IMR-90 (cell line): ENCODE measurements around the gene PTPRN2. TPM values are rescaled to one million over a fixed set of nuclear protein-coding genes. Genes with fewer than 3 reads are reported as not detected.

Experiments used
- ATAC-seq: fragments of 200-7000 bp; cut with Tn5 transposase; 2 replicates; pipeline ENCODE4 v1.9.1; 2020; ENCODE audit warnings: low read depth, mild to moderate bottlenecking, moderate library complexity
- BruUV-seq: library from RNA; stranded (reverse); fragments of 400-500 nt; replicated peaks from 2 replicates; lab custom pipeline; 2021; lab: Mats Ljungman, UMichigan
- CTCF ChIA-PET: fragments of 300-600 bp; formaldehyde crosslinking; extraction: SDS; loops from one replicate; lab custom pipeline; 2021; ENCODE audit warnings: antibody characterized with exemption; lab: Yijun Ruan, JAX
- POLR2A ChIA-PET: fragments of 300-600 bp; sonication (Branson Sonifier 250); formaldehyde crosslinking; loops from one replicate; lab custom pipeline; 2022; ENCODE audit warnings: antibody characterized with exemption; ENCODE audit not compliant: unreplicated experiment; lab: Charles Lee
- DNase-seq: peaks from one replicate; pipeline ENCODE4 v3.0.0; 2013
- H2AFZ ChIP-seq: replicated peaks from 2 replicates; pipeline ENCODE3; 2013; ENCODE audit warnings: low read length, mild to moderate bottlenecking; ENCODE audit not compliant: poor library complexity
- H2AK5ac ChIP-seq: 2 replicates; pipeline ENCODE4 v1.6.1; 2013; ENCODE audit warnings: low read depth, low read length, inconsistent platforms
- H2AK9ac ChIP-seq: replicated peaks from 2 replicates; pipeline ENCODE3; 2013; ENCODE audit warnings: mild to moderate bottlenecking, low read depth, low read length, moderate library complexity; ENCODE audit not compliant: poor library complexity
- H2BK120ac ChIP-seq: 2 replicates; pipeline ENCODE4 v1.6.1; 2013; ENCODE audit warnings: low read depth, low read length, inconsistent platforms
- H2BK15ac ChIP-seq: 3 replicates; pipeline ENCODE4 v1.6.1; 2013; ENCODE audit warnings: low read depth, low read length, inconsistent platforms
- H2BK20ac ChIP-seq: 2 replicates; pipeline ENCODE4 v1.6.1; 2013; ENCODE audit warnings: low read depth, mild to moderate bottlenecking, inconsistent platforms, low read length, moderate library complexity
- H2BK5ac ChIP-seq: 2 replicates; pipeline ENCODE4 v1.6.1; 2013; ENCODE audit warnings: mild to moderate bottlenecking, low read depth, low read length, inconsistent platforms; ENCODE audit not compliant: poor library complexity, severe bottlenecking
- H3K14ac ChIP-seq: replicated peaks from 2 replicates; pipeline ENCODE4 v1.6.1; 2013; ENCODE audit warnings: low read depth, low read length, inconsistent platforms
- H3K18ac ChIP-seq: 2 replicates; pipeline ENCODE4 v1.6.1; 2013; ENCODE audit warnings: low read depth, low read length, control low read depth
- H3K23ac ChIP-seq: 2 replicates; pipeline ENCODE4 v1.6.1; 2013; ENCODE audit warnings: low read depth, low read length, inconsistent platforms
- H3K27ac ChIP-seq: 2 replicates; pipeline ENCODE4 v1.5.1; 2013; ENCODE audit warnings: mild to moderate bottlenecking, control low read depth, low read length; ENCODE audit not compliant: insufficient read depth
- H3K27me3 ChIP-seq: 2 replicates; pipeline ENCODE4 v1.6.1; 2013; ENCODE audit warnings: low read length; ENCODE audit not compliant: control insufficient read depth, insufficient read depth
- H3K36me3 ChIP-seq: 2 replicates; pipeline ENCODE4 v1.6.1; 2013; ENCODE audit warnings: low read length, mixed read lengths; ENCODE audit not compliant: control insufficient read depth, insufficient read depth
- H3K4ac ChIP-seq: 2 replicates; pipeline ENCODE4 v1.6.1; 2013; ENCODE audit warnings: low read depth, low read length, inconsistent platforms
- H3K4me1 ChIP-seq: 2 replicates; pipeline ENCODE4 v1.6.1; 2013; ENCODE audit warnings: low read length, mixed read lengths; ENCODE audit not compliant: control insufficient read depth, insufficient read depth
- H3K4me2 ChIP-seq: 2 replicates; pipeline ENCODE4 v1.6.1; 2013; ENCODE audit warnings: low read depth, mild to moderate bottlenecking, control low read depth, low read length, moderate library complexity
- H3K4me3 ChIP-seq: 2 replicates; pipeline ENCODE4 v1.5.1; 2013; ENCODE audit warnings: low read depth, mild to moderate bottlenecking, control low read depth, low read length, moderate library complexity; ENCODE audit not compliant: insufficient read depth
- H3K56ac ChIP-seq: 2 replicates; pipeline ENCODE4 v1.6.1; 2013; ENCODE audit warnings: low read length, inconsistent platforms; ENCODE audit not compliant: insufficient read depth; ENCODE audit errors: extremely low read depth
- H3K79me1 ChIP-seq, 2 experiments: 2 replicates each; pipeline ENCODE4 v1.6.1; 2013; ENCODE audit warnings: low read length in 2 of 2, inconsistent platforms in 1 of 2, low read depth in 1 of 2
- H3K9ac ChIP-seq: 2 replicates; pipeline ENCODE4 v1.6.1; 2013; ENCODE audit warnings: low read depth, low read length, control low read depth
- H3K9me1 ChIP-seq: 2 replicates; pipeline ENCODE4 v1.6.1; 2013; ENCODE audit warnings: low read length, inconsistent platforms; ENCODE audit not compliant: insufficient read depth
- H3K9me3 ChIP-seq: 2 replicates; pipeline ENCODE4 v1.6.1; 2013; ENCODE audit warnings: low read length; ENCODE audit not compliant: control insufficient read depth, insufficient read depth
- H4K20me1 ChIP-seq: 2 replicates; pipeline ENCODE4 v1.6.1; 2013; ENCODE audit warnings: low read length, inconsistent platforms; ENCODE audit not compliant: insufficient read depth
- H4K5ac ChIP-seq: 2 replicates; pipeline ENCODE4 v1.6.1; 2013; ENCODE audit warnings: mild to moderate bottlenecking, low read depth, low read length, control low read depth
- H4K8ac ChIP-seq, 2 experiments: 2 replicates each; pipeline ENCODE4 v1.6.1; 2013; ENCODE audit warnings: low read depth in 2 of 2, low read length in 2 of 2, control low read depth in 1 of 2, inconsistent platforms in 1 of 2
- H4K91ac ChIP-seq: 2 replicates; pipeline ENCODE4 v1.6.1; 2013; ENCODE audit warnings: low read depth, low read length, inconsistent platforms; ENCODE audit not compliant: insufficient read depth
- BHLHE40 ChIP-seq: fragments of 150-350 bp; IDR thresholded peaks from 2 replicates; pipeline ENCODE4 v1.6.1; 2016; ENCODE audit warnings: mild to moderate bottlenecking, low read depth, low read length
- CEBPB ChIP-seq: IDR thresholded peaks from 2 replicates; pipeline ENCODE4 v1.6.1; 2012; ENCODE audit warnings: low read depth, low read length, improper control_type of control experiment
- CHD1 ChIP-seq: IDR thresholded peaks from 2 replicates; pipeline ENCODE4 v1.6.1; 2012; ENCODE audit warnings: low read depth, low read length, improper control_type of control experiment
- FOS ChIP-seq: fragments of 150-350 bp; IDR thresholded peaks from 2 replicates; pipeline ENCODE4 v1.6.1; 2016; ENCODE audit warnings: low read depth, low read length
- MAFK ChIP-seq: IDR thresholded peaks from 2 replicates; pipeline ENCODE4 v1.6.1; 2012; ENCODE audit warnings: low read depth, low read length, improper control_type of control experiment
- MAZ ChIP-seq: IDR thresholded peaks from 2 replicates; pipeline ENCODE4 v1.6.1; 2012; ENCODE audit warnings: low read depth, mild to moderate bottlenecking, low read length, improper control_type of control experiment, moderate library complexity, borderline replicate concordance
- MXI1 ChIP-seq: IDR thresholded peaks from 2 replicates; pipeline ENCODE4 v1.6.1; 2012; ENCODE audit warnings: low read depth, mild to moderate bottlenecking, low read length, moderate library complexity, borderline replicate concordance
- NFE2L2 ChIP-seq: fragments of 150-350 bp; IDR thresholded peaks from 2 replicates; pipeline ENCODE4 v1.6.1; 2016; ENCODE audit warnings: low read depth, mild to moderate bottlenecking, low read length
- POLR2A ChIP-seq: IDR thresholded peaks from 2 replicates; pipeline ENCODE4 v1.6.1; 2012; ENCODE audit warnings: mild to moderate bottlenecking, low read depth, low read length
- RAD21 ChIP-seq: IDR thresholded peaks from 2 replicates; pipeline ENCODE4 v1.6.1; 2012; ENCODE audit warnings: low read length, improper control_type of control experiment
- RCOR1 ChIP-seq: IDR thresholded peaks from 2 replicates; pipeline ENCODE4 v1.6.1; 2012; ENCODE audit warnings: mild to moderate bottlenecking, low read length, improper control_type of control experiment; ENCODE audit not compliant: insufficient replicate concordance
- RFX5 ChIP-seq: IDR thresholded peaks from 2 replicates; pipeline ENCODE4 v1.8.0; 2012; ENCODE audit warnings: low read depth, mild to moderate bottlenecking, low read length, moderate library complexity
- SMC3 ChIP-seq: fragments of 150-350 bp; IDR thresholded peaks from 2 replicates; pipeline ENCODE4 v1.6.1; 2016; ENCODE audit warnings: low read depth, mild to moderate bottlenecking, antibody characterized with exemption, low read length, moderate library complexity
- WGBS, 2 experiments: methylation state at CpG; one replicate each; pipeline versions ENCODE4 v1.1.5 to v1.1.7; 2013; ENCODE audit warnings: missing lambda C conversion rate in 2 of 2; ENCODE audit not compliant: insufficient read length in 1 of 2; ENCODE audit errors: extremely low coverage in 2 of 2; 5-methylcytosine and 5-hydroxymethylcytosine counted together
- dilution Hi-C: fragments of 300-500 bp; cut with HindIII; formaldehyde crosslinking; loops from one replicate; pipeline ENCODE4 v1.14.3; 2018; ENCODE audit warnings: low sequenced_read_pairs; ENCODE audit not compliant: unreplicated experiment
- in situ Hi-C: fragments of 300-500 bp; cut with MboI; formaldehyde crosslinking; loops from 3 replicates; pipeline ENCODE4 v1.14.3; 2019; ENCODE audit warnings: low sequenced_read_pairs, inconsistent platforms, mixed read lengths
- intact Hi-C: fragments of 100-400 bp; cut with micrococcal nuclease; formaldehyde crosslinking; loops from 2 replicates; pipeline ENCODE4 v1.10.0; 2022
- polyA plus RNA-seq, 3 experiments: library from polyadenylated mRNA; depleted of rRNA; stranded (reverse); fragments of >200 nt; gene quantifications; 2 replicates each; pipeline ENCODE4 v1.2.3, GENCODE V29; 2012; ENCODE audit warnings: low replicate concordance in 1 of 3
- total RNA-seq: library from RNA; depleted of rRNA; stranded (reverse); fragments of >200 nt; gene quantifications from 2 replicates; pipeline ENCODE4 v1.2.3, GENCODE V29; 2012
- TF ChIP-seq, protein P1 (sequence below): fragments of 150-350 bp; IDR thresholded peaks from 2 replicates; pipeline ENCODE4 v1.6.1; 2017; ENCODE audit warnings: mild to moderate bottlenecking, antibody characterized with exemption, low read length, low read depth
- TF ChIP-seq, protein P2 (sequence below): conservative IDR thresholded peaks from 2 replicates; pipeline ENCODE4 v1.5.1; 2012; ENCODE audit warnings: mild to moderate bottlenecking, low read depth, low read length, improper control_type of control experiment
- TF ChIP-seq, protein P3 (sequence below): fragments of 150-350 bp; IDR thresholded peaks from 2 replicates; pipeline ENCODE4 v1.6.1; 2016; ENCODE audit warnings: low read depth, mild to moderate bottlenecking, low read length, moderate library complexity, borderline replicate concordance

PTPRN2 gene
- total and polyA plus RNA-seq, 2 of the 4 experiments (the other 2 are of a cell fraction) = 0.03 TPM; not detected in 1

GRCh38 chr7:157910446-157910845 lies 677.2 kb downstream of the PTPRN2 start:
- Histone ChIP-seq H4K91ac (no peak overlapping the region), H2AK9ac (no peak overlapping the region), H2BK5ac (no peak overlapping the region), H3K18ac (no peak overlapping the region), H3K9me3 (peaks cover 32% of the 10 kb centered on the region), H3K27ac (no peak overlapping the region), H3K14ac (no peak overlapping the region), H2BK15ac (no peak overlapping the region), H3K79me1 (no peaks in the 10 kb centered on the region), H2BK120ac (no peak overlapping the region), H3K36me3 (no peaks in the 10 kb centered on the region), H3K4me1 (no peaks in the 10 kb centered on the region), H2BK20ac (no peak overlapping the region), H3K4me2 (no peak overlapping the region), H3K4ac (no peak overlapping the region), H4K5ac (no peak overlapping the region), H3K23ac (no peak overlapping the region), H3K56ac (no peak overlapping the region), H2AFZ (no peak overlapping the region), H2AK5ac (no peak overlapping the region), H4K20me1 (no peaks in the 10 kb centered on the region), H3K27me3 (no peaks in the 10 kb centered on the region), H3K4me3 (no peak overlapping the region), H4K8ac (no peak overlapping the region), H3K9me1 (no peaks in the 10 kb centered on the region), H3K9ac (no peak overlapping the region)
- 85% methylated on average over 4 of the region's 35 CpGs; no CpG with 5 or more reads in 1 of the 2 experiments for WGBS, 2 experiments
- dilution Hi-C loops (no loop called here), intact Hi-C loops (no loop called here), in situ Hi-C loops (no loop called here)
- CTCF ChIA-PET = no interaction called here
- no TSS peak for BruUV-seq
- ATAC-seq (no peak), DNase-seq (no peak)
- TF ChIP-seq MAZ = no peak
- TF ChIP-seq, protein P1, sequence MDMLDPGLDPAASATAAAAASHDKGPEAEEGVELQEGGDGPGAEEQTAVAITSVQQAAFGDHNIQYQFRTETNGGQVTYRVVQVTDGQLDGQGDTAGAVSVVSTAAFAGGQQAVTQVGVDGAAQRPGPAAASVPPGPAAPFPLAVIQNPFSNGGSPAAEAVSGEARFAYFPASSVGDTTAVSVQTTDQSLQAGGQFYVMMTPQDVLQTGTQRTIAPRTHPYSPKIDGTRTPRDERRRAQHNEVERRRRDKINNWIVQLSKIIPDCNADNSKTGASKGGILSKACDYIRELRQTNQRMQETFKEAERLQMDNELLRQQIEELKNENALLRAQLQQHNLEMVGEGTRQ = no peak
- no peak for TF ChIP-seq BHLHE40
- no peak for TF ChIP-seq SMC3
- TF ChIP-seq RAD21 = no peak
- TF ChIP-seq POLR2A = no peak
- no peak for TF ChIP-seq MAFK
- TF ChIP-seq, protein P2, sequence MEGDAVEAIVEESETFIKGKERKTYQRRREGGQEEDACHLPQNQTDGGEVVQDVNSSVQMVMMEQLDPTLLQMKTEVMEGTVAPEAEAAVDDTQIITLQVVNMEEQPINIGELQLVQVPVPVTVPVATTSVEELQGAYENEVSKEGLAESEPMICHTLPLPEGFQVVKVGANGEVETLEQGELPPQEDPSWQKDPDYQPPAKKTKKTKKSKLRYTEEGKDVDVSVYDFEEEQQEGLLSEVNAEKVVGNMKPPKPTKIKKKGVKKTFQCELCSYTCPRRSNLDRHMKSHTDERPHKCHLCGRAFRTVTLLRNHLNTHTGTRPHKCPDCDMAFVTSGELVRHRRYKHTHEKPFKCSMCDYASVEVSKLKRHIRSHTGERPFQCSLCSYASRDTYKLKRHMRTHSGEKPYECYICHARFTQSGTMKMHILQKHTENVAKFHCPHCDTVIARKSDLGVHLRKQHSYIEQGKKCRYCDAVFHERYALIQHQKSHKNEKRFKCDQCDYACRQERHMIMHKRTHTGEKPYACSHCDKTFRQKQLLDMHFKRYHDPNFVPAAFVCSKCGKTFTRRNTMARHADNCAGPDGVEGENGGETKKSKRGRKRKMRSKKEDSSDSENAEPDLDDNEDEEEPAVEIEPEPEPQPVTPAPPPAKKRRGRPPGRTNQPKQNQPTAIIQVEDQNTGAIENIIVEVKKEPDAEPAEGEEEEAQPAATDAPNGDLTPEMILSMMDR = no peak
- TF ChIP-seq RCOR1 = no peak
- TF ChIP-seq NFE2L2 = no peak
- no peak for TF ChIP-seq RFX5
- no peak for TF ChIP-seq MXI1
- TF ChIP-seq FOS = no peak
- TF ChIP-seq, protein P3, sequence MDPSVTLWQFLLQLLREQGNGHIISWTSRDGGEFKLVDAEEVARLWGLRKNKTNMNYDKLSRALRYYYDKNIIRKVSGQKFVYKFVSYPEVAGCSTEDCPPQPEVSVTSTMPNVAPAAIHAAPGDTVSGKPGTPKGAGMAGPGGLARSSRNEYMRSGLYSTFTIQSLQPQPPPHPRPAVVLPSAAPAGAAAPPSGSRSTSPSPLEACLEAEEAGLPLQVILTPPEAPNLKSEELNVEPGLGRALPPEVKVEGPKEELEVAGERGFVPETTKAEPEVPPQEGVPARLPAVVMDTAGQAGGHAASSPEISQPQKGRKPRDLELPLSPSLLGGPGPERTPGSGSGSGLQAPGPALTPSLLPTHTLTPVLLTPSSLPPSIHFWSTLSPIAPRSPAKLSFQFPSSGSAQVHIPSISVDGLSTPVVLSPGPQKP = no peak
- no peak for TF ChIP-seq CHD1
- TF ChIP-seq CEBPB = no peak
- POLR2A ChIA-PET = no interaction called here
